H9 (cell line): ENCODE measurements around the gene CAV3. TPM values are rescaled to one million over a fixed set of nuclear protein-coding genes. Genes with fewer than 3 reads are reported as not detected.

Experiments
- DNase-seq: peaks from one replicate; pipeline ENCODE4 v3.0.0-alpha.2; 2017
- H2AFZ ChIP-seq: one replicate; pipeline ENCODE4 v1.6.1; 2013; ENCODE audit warnings: mild to moderate bottlenecking, low read length, control low read depth, moderate library complexity
- H2AK5ac ChIP-seq: 2 replicates; pipeline ENCODE4 v1.6.1; 2013; ENCODE audit warnings: low read length, control low read depth, mixed read lengths; ENCODE audit not compliant: insufficient read length
- H2BK120ac ChIP-seq: one replicate; pipeline ENCODE4 v1.6.1; 2013; ENCODE audit warnings: low read depth, mild to moderate bottlenecking, low read length, control low read depth, inconsistent platforms; ENCODE audit not compliant: poor library complexity, severe bottlenecking
- H2BK12ac ChIP-seq: 2 replicates; pipeline ENCODE4 v1.6.1; 2013; ENCODE audit warnings: low read length, control low read depth, mixed read lengths, low read depth; ENCODE audit not compliant: insufficient read length
- H2BK15ac ChIP-seq: 2 replicates; pipeline ENCODE4 v1.6.1; 2013; ENCODE audit warnings: low read depth, low read length, control low read depth
- H2BK20ac ChIP-seq: one replicate; pipeline ENCODE4 v1.6.1; 2013; ENCODE audit warnings: low read depth, mild to moderate bottlenecking, low read length, control low read depth, inconsistent platforms; ENCODE audit not compliant: poor library complexity, severe bottlenecking
- H2BK5ac ChIP-seq: 2 replicates; pipeline ENCODE4 v1.6.1; 2013; ENCODE audit warnings: low read length, control low read depth, mixed read lengths; ENCODE audit not compliant: insufficient read length
- H3K14ac ChIP-seq: 2 replicates; pipeline ENCODE4 v1.6.1; 2013; ENCODE audit warnings: low read length, control low read depth; ENCODE audit not compliant: insufficient read depth
- H3K18ac ChIP-seq: 2 replicates; pipeline ENCODE4 v1.6.1; 2013; ENCODE audit warnings: low read depth, mild to moderate bottlenecking, mixed read lengths, low read length, control low read depth; ENCODE audit not compliant: insufficient read length
- H3K23ac ChIP-seq: 2 replicates; pipeline ENCODE4 v1.6.1; 2013; ENCODE audit warnings: low read length, control low read depth, mixed read lengths, low read depth; ENCODE audit not compliant: insufficient read length
- H3K23me2 ChIP-seq: 2 replicates; pipeline ENCODE4 v1.6.1; 2013; ENCODE audit warnings: low read depth, mild to moderate bottlenecking, mixed read lengths, low read length, control low read depth; ENCODE audit not compliant: insufficient read length, poor library complexity, severe bottlenecking
- H3K27ac ChIP-seq: 2 replicates; pipeline ENCODE4 v1.5.1; 2013; ENCODE audit warnings: low read length, control low read depth, mixed read lengths, low read depth; ENCODE audit not compliant: insufficient read length
- H3K27me3 ChIP-seq: 2 replicates; pipeline ENCODE4 v1.6.1; 2013; ENCODE audit warnings: low read length, control low read depth, inconsistent platforms; ENCODE audit not compliant: insufficient read depth
- H3K4ac ChIP-seq: 2 replicates; pipeline ENCODE4 v1.6.1; 2013; ENCODE audit warnings: low read depth, mild to moderate bottlenecking, control low read depth, inconsistent platforms, low read length, moderate library complexity
- H3K4me1 ChIP-seq: 2 replicates; pipeline ENCODE4 v1.6.1; 2013; ENCODE audit warnings: low read length, control low read depth, inconsistent platforms; ENCODE audit not compliant: insufficient read depth
- H3K4me2 ChIP-seq: 2 replicates; pipeline ENCODE4 v1.6.1; 2013; ENCODE audit warnings: low read length, control low read depth, mixed read lengths; ENCODE audit not compliant: insufficient read length, insufficient read depth
- H3K56ac ChIP-seq: 2 replicates; pipeline ENCODE4 v1.6.1; 2013; ENCODE audit warnings: low read depth, mild to moderate bottlenecking, mixed read lengths, low read length, control low read depth; ENCODE audit not compliant: insufficient read length
- H3K79me1 ChIP-seq: 2 replicates; pipeline ENCODE4 v1.6.1; 2013; ENCODE audit warnings: low read depth, mild to moderate bottlenecking, moderate library complexity, low read length, control low read depth, inconsistent platforms; ENCODE audit not compliant: insufficient read depth, poor library complexity, severe bottlenecking
- H3K79me2 ChIP-seq: 2 replicates; pipeline ENCODE4 v1.6.1; 2013; ENCODE audit warnings: low read length, control low read depth, inconsistent platforms; ENCODE audit not compliant: insufficient read depth
- H3K9ac ChIP-seq: 2 replicates; pipeline ENCODE4 v1.6.1; 2013; ENCODE audit warnings: low read length, control low read depth, mixed read lengths; ENCODE audit not compliant: insufficient read length; ENCODE audit errors: extremely low read depth
- H3K9me3 ChIP-seq: one replicate; pipeline ENCODE4 v1.6.1; 2013; ENCODE audit warnings: low read depth, low read length, inconsistent platforms; ENCODE audit not compliant: control insufficient read depth
- H3T11ph ChIP-seq: one replicate; pipeline ENCODE4 v1.6.1; 2013; ENCODE audit warnings: mild to moderate bottlenecking, low read length, control low read depth, inconsistent platforms
- H4K20me1 ChIP-seq: one replicate; pipeline ENCODE4 v1.6.1; 2013; ENCODE audit not compliant: control insufficient read depth, insufficient read length, insufficient read depth
- H4K5ac ChIP-seq: 2 replicates; pipeline ENCODE4 v1.6.1; 2013; ENCODE audit warnings: low read depth, mild to moderate bottlenecking, mixed read lengths, low read length, control low read depth; ENCODE audit not compliant: insufficient read length
- H4K8ac ChIP-seq: replicated peaks from 2 replicates; pipeline ENCODE4 v1.6.1; 2013; ENCODE audit warnings: low read length, control low read depth, mixed read lengths, low read depth; ENCODE audit not compliant: insufficient read length
- H4K91ac ChIP-seq: 2 replicates; pipeline ENCODE4 v1.6.1; 2013; ENCODE audit warnings: low read depth, mild to moderate bottlenecking, moderate library complexity, mixed read lengths, low read length, control low read depth; ENCODE audit not compliant: insufficient read length
- H3K27ac Mint-ChIP-seq, 3 experiments: 2 replicates in 2 of 3; 3 replicates in 1 of 3; pipeline ENCODE4 v1.8.0; 2020 to 2021; ENCODE audit warnings: mixed read lengths in 3 of 3, mild to moderate bottlenecking in 1 of 3, moderate library complexity in 1 of 3
- H3K27me3 Mint-ChIP-seq: 2 replicates; pipeline ENCODE4 v1.8.0; 2021; ENCODE audit warnings: low read depth, mild to moderate bottlenecking, moderate library complexity, mixed read lengths
- H3K36me3 Mint-ChIP-seq, 3 experiments: 2 replicates in 2 of 3; 3 replicates in 1 of 3; pipeline ENCODE4 v1.8.0; 2020 to 2021; ENCODE audit warnings: low read depth in 3 of 3, mixed read lengths in 3 of 3; ENCODE audit not compliant: insufficient read depth in 1 of 3
- H3K4me1 Mint-ChIP-seq, 2 experiments: 2 replicates each; pipeline ENCODE4 v1.8.0; 2020; ENCODE audit warnings: mixed read lengths in 2 of 2
- H3K4me3 Mint-ChIP-seq, 2 experiments: 2 replicates in 1 of 2; 3 replicates in 1 of 2; pipeline ENCODE4 v1.8.0; 2020 to 2021; ENCODE audit warnings: mild to moderate bottlenecking in 2 of 2, mixed read lengths in 2 of 2, moderate library complexity in 1 of 2
- H3K9me3 Mint-ChIP-seq, 2 experiments: 2 replicates in 1 of 2; 3 replicates in 1 of 2; pipeline ENCODE4 v1.8.0; 2020; ENCODE audit warnings: mild to moderate bottlenecking in 2 of 2, mixed read lengths in 2 of 2, moderate library complexity in 1 of 2
- CTCF ChIP-seq: fragments of 200-600 bp; sonication (generic); conservative IDR thresholded peaks from 3 replicates; pipeline ENCODE4 v1.8.0; 2021; ENCODE audit warnings: antibody characterized with exemption, mild to moderate bottlenecking
- WGBS: extraction: QIAGEN DNeasy Blood & Tissue Kit; methylation state at CpG from one replicate; pipeline ENCODE4 v1.1.7; 2013; ENCODE audit warnings: missing lambda C conversion rate, low lambda C conversion rate, mixed read lengths; ENCODE audit not compliant: insufficient read length; ENCODE audit errors: extremely low coverage; 5-methylcytosine and 5-hydroxymethylcytosine counted together
- total RNA-seq: library from RNA; stranded (reverse); gene quantifications from 2 replicates; pipeline ENCODE4 v1.2.1, GENCODE V29; 2021

CAV3 gene
- total RNA-seq, 1 experiment from 2014 or later = not detected

GRCh38 chr3:8705575-8705974 is 28.0 kb upstream of the CAV3 start:
- H3K4me1 ChIP-seq = no peaks in the 10 kb centered on the region
- no peak overlapping the region for H3K4me3 Mint-ChIP-seq
- H2AFZ ChIP-seq = no peak overlapping the region
- no peak overlapping the region for H3K4me2 ChIP-seq
- no peaks in the 10 kb centered on the region for H3K9me3 ChIP-seq
- no CpG with 5 or more reads among the region's 3 CpGs for WGBS
- no peak overlapping the region for H3K27ac Mint-ChIP-seq
- H2BK120ac ChIP-seq = no peak overlapping the region
- no peak for DNase-seq
- no peak overlapping the region for H3K23ac ChIP-seq
- H3K79me2 ChIP-seq = no peaks in the 10 kb centered on the region
- H2BK20ac ChIP-seq = no peak overlapping the region
- H3K36me3 Mint-ChIP-seq = no peaks in the 10 kb centered on the region
- no peak overlapping the region for H3K56ac ChIP-seq
- no peaks in the 10 kb centered on the region for H3K23me2 ChIP-seq
- peaks cover 2% of the 10 kb centered on the region for H4K20me1 ChIP-seq
- no peak overlapping the region for H2BK5ac ChIP-seq
- H2BK12ac ChIP-seq = no peak overlapping the region
- H3T11ph ChIP-seq = no peak overlapping the region
- H3K14ac ChIP-seq = no peak overlapping the region; the same call in 1 of the 2 replicates
- no peak overlapping the region for H3K27ac ChIP-seq
- no peak overlapping the region for H2BK15ac ChIP-seq
- H3K4me1 Mint-ChIP-seq = no peaks in the 10 kb centered on the region
- H3K9ac ChIP-seq = no peak overlapping the region
- no peak overlapping the region for H4K91ac ChIP-seq
- H3K9me3 Mint-ChIP-seq = no peaks in the 10 kb centered on the region; a peak in 1 of 5 replicates
- no peak for TF ChIP-seq CTCF
- H3K27me3 ChIP-seq = peaks cover 16% of the 10 kb centered on the region; the same call in 1 of the 2 replicates
- no peaks in the 10 kb centered on the region for H3K79me1 ChIP-seq
- no peak overlapping the region for H4K5ac ChIP-seq
- no peak overlapping the region for H4K8ac ChIP-seq
- H3K18ac ChIP-seq = no peak overlapping the region
- H3K27me3 Mint-ChIP-seq = peaks cover 80% of the 10 kb centered on the region
- H3K4ac ChIP-seq = no peak overlapping the region
- no peak overlapping the region for H2AK5ac ChIP-seq
